Fibroblast of lung (primary cell): ENCODE results near the gene PHACTR2. TPM values are rescaled to one million over a fixed set of nuclear protein-coding genes. Genes with fewer than 3 reads are reported as not detected.

Experiments
- DNase-seq, 2 donors: peaks; one replicate each; pipeline versions ENCODE4 v3.0.0 to v3.0.0-alpha.2; 2010; ENCODE audit warnings: low read depth in 2 of 2
- H2AFZ ChIP-seq: 2 replicates; pipeline ENCODE4 v1.5.1; 2012; ENCODE audit warnings: low read length, control low read depth, inconsistent platforms
- H3K27ac ChIP-seq: 2 replicates; pipeline ENCODE4 v1.5.1; 2011; ENCODE audit warnings: low read length, control low read depth; ENCODE audit not compliant: insufficient read depth
- H3K27me3 ChIP-seq: 2 replicates; pipeline ENCODE4 v1.5.1; 2011; ENCODE audit warnings: mild to moderate bottlenecking, low read length; ENCODE audit not compliant: control insufficient read depth, insufficient read depth
- H3K36me3 ChIP-seq: 2 replicates; pipeline ENCODE4 v1.5.1; 2011; ENCODE audit warnings: low read length; ENCODE audit not compliant: control insufficient read depth, insufficient read depth
- H3K4me1 ChIP-seq: 2 replicates; pipeline ENCODE4 v1.5.1; 2011; ENCODE audit warnings: low read length; ENCODE audit not compliant: control insufficient read depth, insufficient read depth; ENCODE audit errors: extremely low read depth
- H3K4me2 ChIP-seq: 2 replicates; pipeline ENCODE4 v1.5.1; 2011; ENCODE audit warnings: low read length, control low read depth; ENCODE audit not compliant: insufficient read depth; ENCODE audit errors: extremely low read depth
- H3K4me3 ChIP-seq, 4 experiments: fragments of 200-600 bp in 1 of 4; sonication (generic) in 1 of 4; replicated peaks in 1 of 4; 2 replicates each; pipeline ENCODE4 v1.5.1; 2011 to 2016; ENCODE audit warnings: low read length in 4 of 4, low read depth in 3 of 4, mild to moderate bottlenecking in 3 of 4, control low read depth in 2 of 4, inconsistent platforms in 1 of 4, mixed read lengths in 1 of 4; ENCODE audit not compliant: insufficient read depth in 1 of 4; ENCODE audit errors: control extremely low read depth in 1 of 4
- H3K79me2 ChIP-seq: 2 replicates; pipeline ENCODE4 v1.5.1; 2012; ENCODE audit warnings: mild to moderate bottlenecking, low read length, inconsistent platforms; ENCODE audit not compliant: control insufficient read depth, insufficient read depth
- H3K9ac ChIP-seq: 2 replicates; pipeline ENCODE4 v1.5.1; 2011; ENCODE audit warnings: mild to moderate bottlenecking, low read length, control low read depth; ENCODE audit not compliant: insufficient read depth
- H3K9me3 ChIP-seq: 2 replicates; pipeline ENCODE4 v1.5.1; 2012; ENCODE audit warnings: low read depth, low read length; ENCODE audit not compliant: control insufficient read depth, insufficient read depth
- H4K20me1 ChIP-seq: 2 replicates; pipeline ENCODE4 v1.5.1; 2011; ENCODE audit warnings: low read length; ENCODE audit not compliant: control insufficient read depth, insufficient read depth; ENCODE audit errors: extremely low read depth
- CTCF ChIP-seq, 2 donors: IDR thresholded peaks in 1 of 2; conservative IDR thresholded peaks in 1 of 2; 1 replicate in 1 of 2; 2 replicates in 1 of 2; pipeline ENCODE4 v1.5.1; 2011 to 2012; ENCODE audit warnings: low read length in 2 of 2, control low read depth in 1 of 2, inconsistent platforms in 1 of 2, low read depth in 1 of 2, mild to moderate bottlenecking in 1 of 2
- EZH2 ChIP-seq: IDR thresholded peaks from 2 replicates; pipeline ENCODE4 v1.5.1; 2012; ENCODE audit warnings: low read length, control low read depth, mild to moderate bottlenecking; ENCODE audit errors: missing control alignments
- polyA plus RNA-seq, 2 donors: library from polyadenylated mRNA; depleted of rRNA in 1 of 2; stranded (reverse) in 1 of 2; unstranded in 1 of 2; fragments of >200 nt; gene quantifications; 2 replicates each; pipeline ENCODE4 v1.2.1, GENCODE V29; 2011 to 2012; ENCODE audit warnings: missing spikeins in 1 of 2
- total RNA-seq: library from RNA; depleted of rRNA; stranded (reverse); fragments of >200 nt; gene quantifications from 2 replicates; pipeline ENCODE4 v1.2.1, GENCODE V29; 2014

PHACTR2 gene
- total and polyA plus RNA-seq, 2 donors (not counting 1 experiment from before 2014, with no cell fraction given) = 40.1 to 55.0 TPM

- H3K36me3 ChIP-seq = no peaks in the 10 kb centered on the region
- H3K9ac ChIP-seq = no peak overlapping the region
- TF ChIP-seq EZH2 (no peak), CTCF (conservative IDR thresholded peaks at IDR 0.05 in 1 of 2, IDR thresholded peaks at IDR 0.05 in 1 of 2; ENCODE audit: low read depth in 1 of 2, low read length in 2 of 2) (no peak)
- DNase-seq = no peak
- no peaks in the 10 kb centered on the region for H3K79me2 ChIP-seq
- no peaks in the 10 kb centered on the region for H3K4me1 ChIP-seq
- no peak overlapping the region for H3K4me2 ChIP-seq
- H3K9me3 ChIP-seq = no peaks in the 10 kb centered on the region
- H3K27ac ChIP-seq = no peak overlapping the region
- no peak overlapping the region for H2AFZ ChIP-seq
- H3K27me3 ChIP-seq = no peaks in the 10 kb centered on the region
- no peaks in the 10 kb centered on the region for H4K20me1 ChIP-seq
- no peak overlapping the region for H3K4me3 ChIP-seq
Observed at GRCh38 chr6:143878272-143878760, 200.6 kb downstream of the PHACTR2 start.

GRCh38 chr6:143880412-143880811 is 202.6 kb downstream of the PHACTR2 start:
- no peaks in the 10 kb centered on the region for H3K9me3 ChIP-seq
- TF ChIP-seq EZH2 (no peak), CTCF (conservative IDR thresholded peaks at IDR 0.05 in 1 of 2, IDR thresholded peaks at IDR 0.05 in 1 of 2; ENCODE audit: low read depth in 1 of 2, low read length in 2 of 2) (no peak)
- no peaks in the 10 kb centered on the region for H4K20me1 ChIP-seq

More at GRCh38 chr6:143880412-143880811, 202.6 kb downstream of the PHACTR2 start:
- no peak for DNase-seq
- Histone ChIP-seq H3K79me2 (no peaks in the 10 kb centered on the region), H3K9ac (no peak overlapping the region), H3K4me1 (no peaks in the 10 kb centered on the region), H3K4me2 (no peak overlapping the region), H3K36me3 (no peaks in the 10 kb centered on the region), H3K27ac (no peak overlapping the region), H3K27me3 (no peaks in the 10 kb centered on the region), H3K4me3 (no peak overlapping the region), H2AFZ (no peak overlapping the region)

Other genes with a start within 250 kb of the PHACTR2 start
- gene ADAT2, start 227.3 kb upstream of the PHACTR2 start, total RNA-seq = 4.1 and 5.0 TPM in 2 replicates
- 4.7 TPM in 2 replicates for gene ADAT2, start 227.3 kb upstream of the PHACTR2 start, polyA plus RNA-seq
- 20.3 and 25.6 TPM in 2 replicates for gene PEX3, start 227.2 kb upstream of the PHACTR2 start, total RNA-seq
- gene PEX3, start 227.2 kb upstream of the PHACTR2 start, polyA plus RNA-seq = 22.4 and 31.2 TPM in 2 replicates
- gene FUCA2, start 166.2 kb upstream of the PHACTR2 start, total RNA-seq = 53.7 and 60.8 TPM in 2 replicates
- gene FUCA2, start 166.2 kb upstream of the PHACTR2 start, polyA plus RNA-seq = 107 and 123 TPM in 2 replicates
- 17.5 and 18.2 TPM in 2 replicates for gene LTV1, start 165.4 kb downstream of the PHACTR2 start, total RNA-seq
- 30.2 and 37.0 TPM in 2 replicates for gene LTV1, start 165.4 kb downstream of the PHACTR2 start, polyA plus RNA-seq
- not detected in 2 replicates for gene ZC2HC1B, start 186.5 kb downstream of the PHACTR2 start, total RNA-seq
- not detected in 2 replicates for gene ZC2HC1B, start 186.5 kb downstream of the PHACTR2 start, polyA plus RNA-seq